GM08714 (cell line): ENCODE data around the gene TGFBR1.

Source experiments
- H3K4me3 ChIP-seq: fragments of 200-500 bp; sonication (Bioruptor generic); 2 replicates; pipeline ENCODE4 v1.5.1; 2014; ENCODE audit warnings: mild to moderate bottlenecking, low read length, inconsistent platforms
- ZNF274 ChIP-seq: IDR thresholded peaks from 2 replicates; pipeline ENCODE4 v1.6.1; 2012; ENCODE audit warnings: mild to moderate bottlenecking, low read depth, low read length

TGFBR1 gene

GRCh38 chr9:99071313-99072039 lies 33.4 kb upstream of the TGFBR1 start:
- no peak for TF ChIP-seq ZNF274

GRCh38 chr9:99072040-99072394 lies 32.9 kb upstream of the TGFBR1 start:
- no peak overlapping the region for H3K4me3 ChIP-seq
- no peak for TF ChIP-seq ZNF274

More at GRCh38 chr9:99071313-99072039, 33.4 kb upstream of the TGFBR1 start:
- no peak overlapping the region for H3K4me3 ChIP-seq

DNA sequence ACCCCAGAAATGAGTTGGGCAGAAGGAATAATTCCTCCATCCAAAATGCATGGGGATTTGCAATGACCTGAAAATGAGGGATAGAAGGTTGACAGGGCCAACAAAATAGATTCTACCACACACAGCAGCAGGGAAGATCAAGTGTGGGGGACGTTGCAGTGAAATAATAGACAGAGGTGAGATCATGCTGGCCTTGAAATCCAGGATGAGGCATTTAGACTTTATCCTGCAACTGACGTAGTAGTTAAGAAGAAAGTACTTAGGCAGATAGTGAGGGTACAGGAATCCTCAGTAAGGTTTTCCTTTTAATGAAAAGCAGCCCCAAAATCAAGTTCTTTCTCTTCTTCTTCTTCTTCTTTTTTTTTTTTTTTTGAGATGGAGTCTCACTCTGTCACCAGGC lies 31.6 kb upstream of the TGFBR1 start:
- H3K4me3 ChIP-seq: no peak overlapping the region
- no peak for TF ChIP-seq ZNF274

- TF ChIP-seq ZNF274: no peak
- no peak overlapping the region for H3K4me3 ChIP-seq
Measured at GRCh38 chr9:99073985-99074901, 30.7 kb upstream of the TGFBR1 start.

DNA sequence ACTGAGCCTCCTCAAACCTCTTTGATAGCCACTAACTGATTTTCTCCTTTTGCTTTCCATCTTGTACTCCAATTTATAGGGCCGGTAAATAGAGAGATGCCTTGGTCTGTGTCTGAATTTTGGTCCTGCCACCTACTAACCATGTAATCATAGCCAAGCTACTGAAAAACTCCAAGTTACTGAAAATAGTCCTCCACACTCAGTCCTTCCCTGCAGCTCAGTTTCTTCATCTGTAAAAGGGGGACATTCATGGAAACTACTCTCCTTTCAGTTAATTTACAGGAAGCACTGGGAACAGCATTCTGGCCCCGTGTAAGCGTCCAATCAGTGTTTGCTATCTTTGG lies 30.0 kb upstream of the TGFBR1 start:
- H3K4me3 ChIP-seq: no peak overlapping the region
- no peak for TF ChIP-seq ZNF274

- no peak overlapping the region for H3K4me3 ChIP-seq
- no peak for TF ChIP-seq ZNF274
Measured at GRCh38 chr9:99075246-99075912, 29.5 kb upstream of the TGFBR1 start.

DNA sequence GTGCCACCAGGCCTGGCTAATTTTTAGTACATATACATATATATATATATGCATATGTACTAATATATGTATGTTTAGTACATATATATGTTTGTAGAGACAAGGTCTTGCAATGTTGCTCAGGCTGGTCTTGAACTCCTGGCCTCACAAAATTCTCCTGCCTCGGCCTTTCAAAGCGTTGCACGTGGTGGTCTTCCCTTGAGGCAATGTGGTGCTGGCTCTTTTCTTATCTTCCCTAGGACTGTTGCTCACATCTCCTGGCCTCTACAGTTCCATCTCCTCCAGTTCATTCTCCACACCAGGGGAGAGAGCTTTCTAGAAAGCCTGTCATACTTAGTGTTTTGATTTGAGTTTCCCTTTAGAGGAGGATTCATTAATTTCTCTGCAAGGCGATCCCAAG lies 28.9 kb upstream of the TGFBR1 start:
- H3K4me3 ChIP-seq: no peak overlapping the region
- TF ChIP-seq ZNF274: no peak

DNA sequence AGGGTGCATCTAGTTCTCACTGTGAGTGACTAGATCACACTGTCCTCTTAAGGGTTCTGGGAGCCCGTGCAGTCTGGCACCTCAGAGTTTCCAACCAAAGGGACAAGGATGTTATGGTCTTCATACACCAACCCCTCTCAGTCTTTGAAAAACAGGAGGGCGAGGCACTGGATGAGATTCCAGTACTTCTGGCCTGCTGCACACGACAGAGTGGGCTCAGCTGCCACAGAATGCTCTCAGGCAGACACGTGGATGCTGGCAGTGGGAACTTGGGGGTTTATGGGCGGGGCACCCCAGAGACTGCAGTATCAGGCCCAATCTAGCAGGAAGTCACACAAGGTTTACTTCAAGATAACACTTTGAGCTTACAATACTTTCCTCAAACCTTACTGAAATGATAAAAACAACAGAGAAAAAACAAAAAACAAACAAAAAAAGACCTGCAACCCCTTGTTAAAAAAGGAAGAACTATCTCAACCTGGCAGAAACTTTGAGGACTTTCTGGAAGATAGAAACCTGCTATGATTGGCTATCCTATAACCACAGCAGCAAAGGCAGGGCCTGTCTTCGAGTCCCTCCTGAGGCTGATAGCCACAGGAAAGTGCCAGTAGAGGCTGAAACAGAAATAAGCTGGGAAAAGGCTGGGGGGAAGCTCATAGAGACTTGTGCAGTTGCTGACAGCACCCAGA lies 28.3 kb upstream of the TGFBR1 start:
- TF ChIP-seq ZNF274: no peak
- H3K4me3 ChIP-seq: no peak overlapping the region

GRCh38 chr9:99078717-99079116 lies 26.2 kb upstream of the TGFBR1 start:
- TF ChIP-seq ZNF274: no peak

GRCh38 chr9:99079542-99079941 lies 25.4 kb upstream of the TGFBR1 start:
- no peak overlapping the region for H3K4me3 ChIP-seq
- TF ChIP-seq ZNF274: no peak

More at GRCh38 chr9:99078717-99079116, 26.2 kb upstream of the TGFBR1 start:
- no peak overlapping the region for H3K4me3 ChIP-seq

DNA sequence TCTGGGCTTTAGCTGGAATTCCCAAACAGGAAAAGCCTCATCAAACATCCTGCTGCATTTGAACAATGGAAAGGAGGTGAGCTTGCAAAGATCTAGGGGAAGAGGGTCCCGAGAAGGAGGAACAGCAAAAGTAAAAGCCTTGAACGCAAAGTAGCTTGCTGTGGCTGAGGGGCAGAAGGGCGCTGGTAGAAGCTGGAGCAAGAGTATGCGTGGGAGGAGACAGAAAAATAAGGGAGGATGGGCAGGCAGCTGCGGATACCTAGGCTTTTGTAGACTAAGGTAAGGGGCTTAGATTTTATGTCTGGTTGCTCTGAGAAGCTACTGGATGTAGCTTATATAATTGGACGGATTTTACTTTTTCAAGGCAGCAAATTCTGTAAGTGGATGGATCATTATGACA lies 21.9 kb upstream of the TGFBR1 start:
- H3K4me3 ChIP-seq: no peak overlapping the region
- no peak for TF ChIP-seq ZNF274

DNA sequence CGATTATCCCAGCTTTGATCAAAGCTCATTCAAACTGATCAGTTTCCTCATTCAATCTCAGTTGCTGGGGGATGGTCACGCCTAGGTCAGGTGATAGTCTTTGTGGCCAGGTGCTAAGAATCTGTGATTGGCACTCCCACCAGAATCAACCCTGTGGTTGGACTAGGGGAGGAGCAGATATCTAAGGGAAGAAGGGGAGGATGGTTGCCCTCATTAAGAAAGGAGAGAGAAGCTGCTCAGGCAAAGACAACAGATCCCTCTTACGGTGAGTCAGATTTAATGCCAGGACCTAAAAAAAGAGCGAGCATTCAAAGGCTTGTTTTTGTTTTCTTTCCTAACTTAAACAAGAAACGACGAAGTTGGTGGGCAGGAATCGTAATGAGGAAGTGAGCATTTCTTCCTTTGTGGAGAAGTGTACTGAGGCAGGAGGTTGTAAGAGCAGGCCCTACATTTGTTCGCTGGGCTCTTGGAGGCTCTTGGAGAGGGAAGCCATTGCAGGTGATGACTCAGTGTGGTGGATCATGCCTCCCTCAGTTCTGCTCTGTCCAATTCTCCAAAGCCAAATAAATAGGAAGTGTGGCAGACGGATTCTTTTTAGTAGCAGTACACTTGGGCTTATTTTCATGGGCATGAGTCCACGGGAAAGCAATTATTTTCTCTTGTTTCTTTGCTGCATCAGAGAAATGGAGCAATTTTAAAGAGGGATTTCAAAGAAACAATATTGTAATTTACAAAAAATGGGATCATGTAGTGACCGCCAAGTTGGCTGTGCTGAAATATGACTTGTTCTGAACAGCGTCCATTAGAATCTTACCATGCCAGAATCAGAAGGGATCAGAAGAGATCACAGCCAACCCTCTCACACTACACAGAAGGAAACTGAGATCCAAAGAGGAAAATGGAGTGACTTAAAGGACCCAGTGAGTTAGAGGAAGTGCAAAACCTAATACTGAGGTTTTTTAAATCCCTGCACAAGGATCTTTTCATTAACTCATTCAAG lies 18.7 kb upstream of the TGFBR1 start:
- H3K4me3 ChIP-seq: no peak overlapping the region
- TF ChIP-seq ZNF274: no peak

DNA sequence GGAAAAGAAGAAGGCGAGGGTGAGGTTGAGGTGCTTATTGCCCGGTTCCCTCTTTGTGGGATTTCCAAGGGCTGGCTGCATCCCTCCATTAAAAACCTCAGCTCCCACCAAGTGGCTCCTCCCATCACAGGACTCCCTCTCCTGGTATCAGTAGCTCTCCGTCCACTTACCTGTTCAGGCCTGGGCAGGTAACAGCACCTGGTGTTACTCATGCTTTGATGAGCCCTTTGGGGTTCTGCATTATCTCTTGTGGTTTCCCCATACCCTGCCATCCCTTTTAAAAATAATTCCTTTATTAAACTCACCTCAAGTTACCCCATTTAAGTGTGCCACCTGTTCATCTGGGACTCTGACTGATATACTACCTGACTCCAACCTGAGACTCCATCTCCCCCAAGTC lies 17.5 kb upstream of the TGFBR1 start:
- H3K4me3 ChIP-seq: no peak overlapping the region
- no peak for TF ChIP-seq ZNF274
